HEK293 (cell line): ENCODE data around the gene UBA1.

Source experiments
- CTCF ChIA-PET: fragments of 350-600 bp; formaldehyde crosslinking; extraction: SDS; loops from one replicate; lab custom pipeline; 2021; ENCODE audit warnings: antibody characterized with exemption; lab: Yijun Ruan, JAX
- POLR2A ChIA-PET: fragments of 300-600 bp; formaldehyde crosslinking; extraction: SDS; loops from one replicate; lab custom pipeline; 2020; ENCODE audit warnings: antibody characterized with exemption, inconsistent platforms; lab: Yijun Ruan, JAX
- H3K27ac ChIP-seq: fragments of 200-500 bp; sonication (Bioruptor generic); 2 replicates; pipeline ENCODE4 v1.5.1; 2014; ENCODE audit warnings: low read depth, low read length, control low read depth, inconsistent platforms; ENCODE audit errors: extremely low read depth
- H3K36me3 ChIP-seq, 2 experiments: fragments of 200-500 bp in 1 of 2; sonication (Bioruptor generic) in 1 of 2; 1 replicate in 1 of 2; 2 replicates in 1 of 2; pipeline ENCODE4 v1.5.1; 2014 to 2017; ENCODE audit warnings: inconsistent platforms in 2 of 2, low read length in 2 of 2; ENCODE audit not compliant: control insufficient read depth in 2 of 2, insufficient read depth in 1 of 2
- H3K4me1 ChIP-seq: fragments of 200-500 bp; sonication (Bioruptor generic); 2 replicates; pipeline ENCODE4 v1.5.1; 2014; ENCODE audit warnings: mild to moderate bottlenecking, low read length, inconsistent platforms; ENCODE audit not compliant: control insufficient read depth, insufficient read depth
- H3K4me3 ChIP-seq: 2 replicates; pipeline ENCODE4 v1.5.1; 2011; ENCODE audit warnings: low read depth, mild to moderate bottlenecking, control low read depth, low read length, moderate library complexity
- H3K9me3 ChIP-seq: fragments of 200-500 bp; sonication (Bioruptor generic); 2 replicates; pipeline ENCODE4 v1.5.1; 2014; ENCODE audit warnings: low read depth, low read length, inconsistent platforms; ENCODE audit not compliant: control insufficient read depth, insufficient read depth
- ATF2 ChIP-seq: fragments of 450-650 bp; formaldehyde crosslinking; IDR thresholded peaks from 2 replicates; pipeline ENCODE4 v1.5.1; 2016; ENCODE audit warnings: missing biosample characterization, missing genetic modification characterization, low read depth
- BCL11B ChIP-seq: fragments of 450-650 bp; formaldehyde crosslinking; IDR thresholded peaks from 2 replicates; pipeline ENCODE4 v1.5.1; 2016; ENCODE audit warnings: low read depth, missing biosample characterization, missing genetic modification characterization
- ELK4 ChIP-seq: IDR thresholded peaks from 2 replicates; pipeline ENCODE4 v1.6.1; 2011; ENCODE audit warnings: mild to moderate bottlenecking, low read depth, low read length, borderline replicate concordance
- KLF17 ChIP-seq: fragments of 450-650 bp; formaldehyde crosslinking; IDR thresholded peaks from 2 replicates; pipeline ENCODE4 v1.5.1; 2016; ENCODE audit warnings: missing biosample characterization, missing genetic modification characterization
- KLF9 ChIP-seq: fragments of 450-650 bp; formaldehyde crosslinking; IDR thresholded peaks from 2 replicates; pipeline ENCODE4 v1.5.1; 2016; ENCODE audit warnings: missing biosample characterization, missing genetic modification characterization, low read depth
- PATZ1 ChIP-seq: fragments of 450-650 bp; formaldehyde crosslinking; IDR thresholded peaks from 2 replicates; pipeline ENCODE4 v1.5.1; 2016; ENCODE audit warnings: missing biosample characterization, missing genetic modification characterization
- PBX3 ChIP-seq: sonication (generic); formaldehyde crosslinking; IDR thresholded peaks from 2 replicates; pipeline ENCODE4 v1.8.1; 2022; ENCODE audit warnings: mild to moderate bottlenecking, moderate library complexity, missing genetic modification reagents
- ZBTB21 ChIP-seq: fragments of 450-650 bp; formaldehyde crosslinking; IDR thresholded peaks from 2 replicates; pipeline ENCODE4 v1.5.1; 2017; ENCODE audit warnings: missing biosample characterization, missing genetic modification characterization
- ZBTB26 ChIP-seq: fragments of 450-650 bp; formaldehyde crosslinking; optimal IDR thresholded peaks from 2 replicates; pipeline ENCODE3; 2016; ENCODE audit warnings: missing biosample characterization, mild to moderate bottlenecking, missing genetic modification characterization
- ZEB2 ChIP-seq: fragments of 450-650 bp; formaldehyde crosslinking; IDR thresholded peaks from 2 replicates; pipeline ENCODE4 v1.5.1; 2016; ENCODE audit warnings: missing biosample characterization, missing genetic modification characterization
- ZFP37 ChIP-seq: fragments of 450-650 bp; formaldehyde crosslinking; IDR thresholded peaks from 2 replicates; pipeline ENCODE4 v1.5.1; 2016; ENCODE audit warnings: missing biosample characterization, missing genetic modification characterization
- ZNF600 ChIP-seq: fragments of 450-650 bp; formaldehyde crosslinking; IDR thresholded peaks from 2 replicates; pipeline ENCODE4 v1.5.1; 2016; ENCODE audit warnings: missing biosample characterization, missing genetic modification characterization
- ZNF629 ChIP-seq: fragments of 450-650 bp; formaldehyde crosslinking; IDR thresholded peaks from 2 replicates; pipeline ENCODE4 v1.5.1; 2017; ENCODE audit warnings: missing biosample characterization, missing genetic modification characterization
- ZNF664 ChIP-seq: fragments of 450-650 bp; formaldehyde crosslinking; IDR thresholded peaks from 2 replicates; pipeline ENCODE4 v1.5.1; 2016; ENCODE audit warnings: missing biosample characterization, missing genetic modification characterization
- ZNF692 ChIP-seq: fragments of 450-650 bp; formaldehyde crosslinking; IDR thresholded peaks from 2 replicates; pipeline ENCODE4 v1.5.1; 2016; ENCODE audit warnings: missing biosample characterization, missing genetic modification characterization
- ZNF76 ChIP-seq: fragments of 450-650 bp; formaldehyde crosslinking; IDR thresholded peaks from 2 replicates; pipeline ENCODE4; 2016; ENCODE audit warnings: low read depth, missing biosample characterization, missing genetic modification characterization, borderline replicate concordance

Gene UBA1

GRCh38 chrX:47233333-47234113 lies 39.9 kb downstream of the UBA1 start (continued):
- TF ChIP-seq ZNF76 (tag by site-specific recombination), result peak; percentile 81; the same call in 1 of the 2 replicates
- TF ChIP-seq KLF17, result peak; percentile 86
- TF ChIP-seq ZEB2 (tag by site-specific recombination), result peak; percentile 88
- peak; percentile 99 for TF ChIP-seq ZNF629 (tag by site-specific recombination)
- peak; percentile 96 for TF ChIP-seq PATZ1 (tag by site-specific recombination)
- peak; percentile 97 for TF ChIP-seq ATF2 (tag by site-specific recombination)
- TF ChIP-seq ELK4, result no peak
- TF ChIP-seq ZNF692 (tag by site-specific recombination), result peak; percentile 84; the same call in 1 of the 2 replicates
- TF ChIP-seq ZNF600 (tag by site-specific recombination), result peak; percentile 95
- peak; percentile 99 for TF ChIP-seq ZBTB21 (tag by site-specific recombination)
- TF ChIP-seq ZBTB26, result peak; percentile 60
- no peak for TF ChIP-seq ZNF664 (tag by site-specific recombination)
- TF ChIP-seq BCL11B (tag by site-specific recombination), result no peak
- TF ChIP-seq PBX3 (CRISPR knock-in tag), result no peak; the same call in 1 of the 2 replicates
- TF ChIP-seq KLF9 (tag by site-specific recombination), result peak; percentile 81

GRCh38 chrX:47234583-47234982 lies 41.0 kb downstream of the UBA1 start:
- no peak overlapping the region for H3K27ac ChIP-seq

More at GRCh38 chrX:47234583-47234982, 41.0 kb downstream of the UBA1 start:
- H3K4me1 ChIP-seq, result peaks cover 7% of the 10 kb centered on the region; the same call in 1 of the 2 replicates
- no peaks in the 10 kb centered on the region for H3K9me3 ChIP-seq
- ChIA-PET POLR2A (no interaction called here), CTCF (no interaction called here)
- TF ChIP-seq ATF2 (tag by site-specific recombination) (peak; percentile 88), ZFP37 (no peak), ZNF629 (tag by site-specific recombination) (peak; percentile 66)
- peak overlapping the region; percentile 87 for H3K4me3 ChIP-seq
- peaks cover 0 to 21% of the 10 kb centered on the region in 2 experiments; a peak in 2 of 3 replicates for H3K36me3 ChIP-seq
